NB4 (cell line): ENCODE measurements around the gene CADM1.

Source experiments
- TF ChIP-seq, protein P1 (sequence below): IDR thresholded peaks from 2 replicates; pipeline ENCODE4 v1.6.1; 2011; ENCODE audit warnings: low read depth, low read length
- TF ChIP-seq, protein P2 (sequence below): IDR thresholded peaks from one replicate; pipeline ENCODE4 v1.5.1; 2012; ENCODE audit warnings: low read depth, low read length

DNA sequence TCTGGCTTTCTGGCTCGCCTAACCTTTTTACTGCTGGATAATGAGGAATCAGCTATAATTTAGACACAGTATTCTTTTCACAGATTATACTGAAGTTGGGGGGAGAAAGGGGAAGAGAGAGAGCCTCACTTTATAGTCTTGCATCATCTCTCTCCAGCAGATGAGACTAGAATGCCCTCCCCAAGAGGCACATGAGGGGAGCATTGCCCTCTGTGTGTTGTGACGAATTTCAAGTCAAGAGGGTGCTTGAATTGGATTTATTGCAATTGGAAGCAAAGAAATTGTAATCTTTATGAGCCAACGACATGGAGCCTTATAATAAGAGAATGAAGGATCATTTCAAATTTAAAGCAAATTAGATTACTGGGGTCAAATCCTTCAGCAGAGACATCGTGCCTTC is 17.6 kb upstream of the CADM1 start:
- TF ChIP-seq, protein P1, sequence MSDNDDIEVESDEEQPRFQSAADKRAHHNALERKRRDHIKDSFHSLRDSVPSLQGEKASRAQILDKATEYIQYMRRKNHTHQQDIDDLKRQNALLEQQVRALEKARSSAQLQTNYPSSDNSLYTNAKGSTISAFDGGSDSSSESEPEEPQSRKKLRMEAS: no peak
- TF ChIP-seq, protein P2, sequence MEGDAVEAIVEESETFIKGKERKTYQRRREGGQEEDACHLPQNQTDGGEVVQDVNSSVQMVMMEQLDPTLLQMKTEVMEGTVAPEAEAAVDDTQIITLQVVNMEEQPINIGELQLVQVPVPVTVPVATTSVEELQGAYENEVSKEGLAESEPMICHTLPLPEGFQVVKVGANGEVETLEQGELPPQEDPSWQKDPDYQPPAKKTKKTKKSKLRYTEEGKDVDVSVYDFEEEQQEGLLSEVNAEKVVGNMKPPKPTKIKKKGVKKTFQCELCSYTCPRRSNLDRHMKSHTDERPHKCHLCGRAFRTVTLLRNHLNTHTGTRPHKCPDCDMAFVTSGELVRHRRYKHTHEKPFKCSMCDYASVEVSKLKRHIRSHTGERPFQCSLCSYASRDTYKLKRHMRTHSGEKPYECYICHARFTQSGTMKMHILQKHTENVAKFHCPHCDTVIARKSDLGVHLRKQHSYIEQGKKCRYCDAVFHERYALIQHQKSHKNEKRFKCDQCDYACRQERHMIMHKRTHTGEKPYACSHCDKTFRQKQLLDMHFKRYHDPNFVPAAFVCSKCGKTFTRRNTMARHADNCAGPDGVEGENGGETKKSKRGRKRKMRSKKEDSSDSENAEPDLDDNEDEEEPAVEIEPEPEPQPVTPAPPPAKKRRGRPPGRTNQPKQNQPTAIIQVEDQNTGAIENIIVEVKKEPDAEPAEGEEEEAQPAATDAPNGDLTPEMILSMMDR: no peak
